Stimulated activated CD4-positive, alpha-beta T cell treated with anti-CD3 and anti-CD28 coated beads, Interleukin-1b, Interleukin-23, amount 100 ng/mL, for 48 hours (primary cell): ENCODE measurements around the gene GRAP2.

Experiments
- DNase-seq: peaks from one replicate; pipeline ENCODE4 v3.0.0-alpha.2; 2020

GRAP2 gene

GRCh38 chr22:39997421-39997820 is 96.5 kb downstream of the GRAP2 start:
- DNase-seq: no peak

DNA sequence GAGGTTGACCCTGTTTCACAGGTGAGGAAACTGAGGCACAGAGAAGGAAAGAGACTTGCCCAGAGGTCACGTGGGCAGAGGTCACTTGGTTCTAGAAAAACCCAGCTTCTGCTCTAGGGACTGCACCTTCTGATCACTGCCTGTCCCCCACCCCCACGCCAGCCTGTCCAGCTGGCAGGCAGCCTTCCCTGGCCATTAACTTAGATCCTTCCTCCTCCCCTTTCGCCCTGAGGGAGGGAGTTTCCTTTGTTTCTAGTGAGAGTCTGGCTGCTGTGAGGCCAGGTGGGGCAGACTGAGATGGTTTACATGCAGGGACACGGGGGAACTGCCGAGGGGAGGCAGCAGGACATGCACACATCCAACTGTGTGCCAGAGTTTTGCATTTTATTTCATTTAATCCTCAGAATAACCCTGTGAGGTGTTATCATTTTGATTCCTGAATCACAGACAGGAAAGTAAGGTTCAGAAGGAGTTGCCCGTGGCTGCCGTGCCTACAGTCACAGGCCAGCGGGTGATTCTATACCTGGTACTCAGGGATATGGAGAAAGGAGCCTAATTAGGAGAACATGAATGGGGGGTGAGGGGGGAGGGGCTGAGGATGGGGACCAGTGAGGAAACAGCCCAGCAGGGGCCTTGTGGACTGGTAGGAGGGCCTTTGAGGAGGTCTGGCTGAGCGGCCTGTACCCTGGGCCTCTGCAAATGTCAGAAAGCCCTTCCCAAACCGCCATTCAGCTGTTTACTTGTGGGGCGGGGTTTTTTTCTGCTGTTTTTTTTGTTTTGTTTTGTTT is 97.2 kb downstream of the GRAP2 start:
- DNase-seq: no peak

GRCh38 chr22:39999144-39999757 is 98.4 kb downstream of the GRAP2 start:
- no peak for DNase-seq

DNA sequence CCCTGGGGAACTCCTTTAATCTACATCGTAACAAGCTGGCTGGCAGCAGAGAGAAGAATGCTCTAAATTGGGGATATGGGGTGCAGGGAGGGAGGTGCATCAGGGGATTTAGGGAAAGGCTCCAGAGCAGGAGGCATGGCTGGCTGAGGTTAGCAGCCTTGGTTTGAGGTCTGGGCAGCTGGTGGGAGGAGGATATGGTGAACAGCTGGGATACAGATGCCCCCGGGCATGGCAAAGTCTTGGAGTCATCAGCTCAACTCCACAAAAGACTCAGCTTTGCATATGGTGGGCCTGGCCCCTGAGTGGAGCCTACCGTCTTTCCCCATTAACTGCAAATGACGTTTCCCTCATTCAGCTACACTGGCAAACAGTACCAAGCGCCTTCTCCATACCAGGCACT is 99.3 kb downstream of the GRAP2 start:
- DNase-seq: no peak

GRCh38 chr22:40001106-40001505 is 100.2 kb downstream of the GRAP2 start:
- no peak for DNase-seq

GRCh38 chr22:40001800-40002577 is 101.1 kb downstream of the GRAP2 start:
- DNase-seq: no peak

DNA sequence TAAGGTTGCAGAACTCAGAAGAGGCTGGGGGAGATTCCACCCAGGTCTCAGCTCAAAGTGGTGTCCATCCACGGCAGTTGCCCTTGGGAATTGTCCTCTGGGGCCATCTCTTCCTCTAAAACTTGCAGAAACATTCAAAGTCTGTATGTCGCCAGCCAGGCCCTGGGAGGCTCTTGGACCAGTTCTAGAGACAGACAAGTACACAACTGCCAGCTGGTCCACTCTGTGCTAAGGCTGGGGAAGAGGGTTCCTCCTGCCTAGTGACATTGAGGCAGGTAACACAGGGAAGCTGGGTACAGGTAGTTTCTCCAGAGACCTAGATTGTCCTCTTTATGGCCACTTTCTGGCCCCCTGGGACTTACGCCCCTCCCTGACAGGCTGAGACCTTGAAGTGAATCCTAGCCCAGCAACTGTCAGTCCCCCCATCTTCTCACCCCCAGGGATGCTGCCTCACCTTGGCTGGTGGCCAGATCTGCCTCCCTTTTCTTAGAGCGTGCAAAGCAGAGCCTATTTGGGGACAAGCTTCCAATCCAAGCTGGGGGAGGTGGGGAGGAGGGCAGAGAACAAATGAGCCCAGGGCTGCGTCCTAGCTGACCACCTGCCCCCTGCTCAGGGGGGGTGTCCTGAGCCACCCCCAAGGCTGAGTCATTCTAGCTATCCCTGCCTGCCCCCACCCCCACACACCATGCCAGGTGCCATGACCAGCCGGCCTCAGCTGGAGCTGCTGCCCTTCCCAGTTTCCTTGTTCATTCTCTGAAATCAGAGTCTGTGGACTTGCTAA is 102.2 kb downstream of the GRAP2 start:
- DNase-seq: no peak

GRCh38 chr22:40004836-40005235 is 104.0 kb downstream of the GRAP2 start:
- no peak for DNase-seq

GRCh38 chr22:40006641-40007040 is 105.8 kb downstream of the GRAP2 start:
- no peak for DNase-seq

- no peak for DNase-seq
Measured at GRCh38 chr22:40007853-40008710, 107.2 kb downstream of the GRAP2 start.

DNA sequence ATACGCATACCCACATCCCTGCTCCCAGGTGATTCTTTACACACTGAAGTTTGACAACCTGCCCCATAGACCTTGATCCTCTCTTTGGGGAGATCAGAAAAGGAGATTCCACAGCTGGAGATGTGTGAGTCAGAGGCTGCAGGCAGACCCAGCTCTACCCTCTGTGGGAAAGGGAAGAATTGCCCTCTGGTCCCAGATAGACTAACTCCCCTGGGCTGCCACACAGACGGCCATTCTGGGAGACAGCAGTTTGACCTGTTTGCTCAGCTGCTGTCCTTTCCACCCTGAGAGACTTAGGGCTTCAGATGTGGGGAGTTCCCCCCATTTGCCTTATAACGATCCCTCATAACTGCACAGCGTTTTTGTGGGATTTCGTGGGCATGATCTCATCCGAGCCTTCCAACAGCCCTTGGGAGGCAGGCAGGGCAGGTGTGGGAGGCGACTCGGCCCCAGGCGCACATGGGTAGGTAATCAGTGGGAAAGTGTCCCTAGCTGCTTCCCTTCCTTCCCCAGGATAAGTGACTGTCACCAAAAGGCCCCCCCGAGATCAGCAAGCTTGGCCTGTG is 107.9 kb downstream of the GRAP2 start:
- DNase-seq: no peak

- DNase-seq: no peak
Measured at GRCh38 chr22:40009292-40009774, 108.4 kb downstream of the GRAP2 start.

DNA sequence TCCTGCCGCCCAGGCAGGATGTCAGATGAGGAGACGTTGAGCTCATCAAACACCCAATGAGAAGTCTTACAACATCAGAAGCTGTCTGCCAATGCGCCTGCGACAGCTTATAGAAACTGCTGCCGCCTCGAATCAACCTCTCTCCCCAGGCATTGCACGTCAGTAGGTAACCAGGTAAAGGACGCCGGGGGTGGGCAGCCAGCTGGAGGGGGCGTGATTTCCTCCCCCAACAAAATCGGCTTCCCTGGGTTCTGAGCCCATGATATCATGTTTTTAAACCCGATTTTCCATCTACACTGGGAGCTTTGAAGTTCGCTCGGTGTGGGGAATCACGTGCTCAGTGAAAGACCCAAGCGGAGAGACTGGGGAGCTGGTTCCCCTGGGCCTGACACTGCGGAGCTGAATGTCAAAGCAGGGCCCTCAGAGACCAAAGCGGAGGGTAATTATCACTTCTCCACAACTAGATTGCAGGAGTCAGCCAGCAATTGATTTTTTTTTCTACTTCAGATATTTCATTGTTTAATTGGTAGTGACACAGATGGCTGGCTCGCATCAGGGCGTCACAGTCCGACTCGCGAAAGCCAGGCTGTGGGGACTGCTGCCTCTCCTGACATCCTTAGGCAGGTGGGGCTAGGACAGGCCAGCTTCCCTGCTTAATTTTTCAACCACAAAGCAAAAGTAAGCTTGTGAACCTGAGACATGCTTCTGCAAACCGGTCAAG is 109.2 kb downstream of the GRAP2 start:
- DNase-seq: peak; percentile 33

GRCh38 chr22:40010746-40011145 is 109.9 kb downstream of the GRAP2 start:
- DNase-seq: no peak

- DNase-seq: no peak
Measured at GRCh38 chr22:40014667-40015248, 113.9 kb downstream of the GRAP2 start.

DNA sequence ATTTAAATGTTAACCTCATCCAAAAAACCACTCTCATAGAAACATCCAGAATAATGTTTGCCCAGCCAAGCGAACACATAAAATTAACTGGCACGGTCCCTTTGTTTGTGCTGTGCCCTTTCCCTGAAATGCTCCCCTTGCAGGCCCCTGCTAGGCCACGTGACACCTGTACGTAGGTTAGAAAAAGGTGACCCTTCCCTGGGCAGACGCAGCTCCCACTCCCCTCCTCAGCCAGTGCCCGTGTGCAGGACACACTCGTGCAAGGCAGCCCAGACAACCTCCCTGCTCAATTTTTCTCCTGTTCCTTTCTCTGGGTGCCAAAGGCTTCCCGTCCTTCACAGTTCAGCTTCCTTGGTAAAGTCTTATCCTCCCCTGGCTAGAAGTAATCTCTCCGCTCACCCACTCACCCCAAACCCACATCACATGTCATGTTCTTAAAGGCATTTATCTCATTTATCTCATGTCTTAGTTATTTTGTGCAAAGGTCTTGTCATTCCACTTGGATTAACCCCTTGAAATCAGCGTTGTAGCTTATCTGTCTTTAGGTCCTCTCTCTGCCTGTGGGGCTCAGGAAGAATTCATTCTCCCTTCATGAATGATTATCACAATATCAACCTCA is 114.6 kb downstream of the GRAP2 start:
- no peak for DNase-seq

GRCh38 chr22:40018051-40018450 is 117.2 kb downstream of the GRAP2 start:
- no peak for DNase-seq

DNA sequence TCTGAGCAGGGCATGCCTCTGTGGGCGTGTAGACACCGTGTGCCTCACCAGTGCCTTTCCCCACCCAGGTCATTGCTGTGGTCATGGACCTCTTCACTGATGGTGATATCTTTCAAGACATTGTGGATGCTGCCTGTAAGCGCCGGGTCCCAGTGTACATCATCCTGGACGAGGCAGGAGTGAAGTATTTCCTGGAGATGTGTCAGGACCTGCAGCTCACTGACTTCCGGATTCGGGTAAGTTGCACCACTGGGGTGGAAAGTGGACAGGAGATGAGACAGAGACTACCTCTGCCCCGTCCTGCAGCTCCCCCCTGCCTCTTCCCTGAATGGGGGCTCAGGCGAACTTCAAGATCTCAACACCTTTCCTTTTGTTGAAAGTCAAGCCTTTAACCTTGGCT is 118.2 kb downstream of the GRAP2 start:
- no peak for DNase-seq

- DNase-seq: no peak
Measured at GRCh38 chr22:40020956-40021355, 120.1 kb downstream of the GRAP2 start.

DNA sequence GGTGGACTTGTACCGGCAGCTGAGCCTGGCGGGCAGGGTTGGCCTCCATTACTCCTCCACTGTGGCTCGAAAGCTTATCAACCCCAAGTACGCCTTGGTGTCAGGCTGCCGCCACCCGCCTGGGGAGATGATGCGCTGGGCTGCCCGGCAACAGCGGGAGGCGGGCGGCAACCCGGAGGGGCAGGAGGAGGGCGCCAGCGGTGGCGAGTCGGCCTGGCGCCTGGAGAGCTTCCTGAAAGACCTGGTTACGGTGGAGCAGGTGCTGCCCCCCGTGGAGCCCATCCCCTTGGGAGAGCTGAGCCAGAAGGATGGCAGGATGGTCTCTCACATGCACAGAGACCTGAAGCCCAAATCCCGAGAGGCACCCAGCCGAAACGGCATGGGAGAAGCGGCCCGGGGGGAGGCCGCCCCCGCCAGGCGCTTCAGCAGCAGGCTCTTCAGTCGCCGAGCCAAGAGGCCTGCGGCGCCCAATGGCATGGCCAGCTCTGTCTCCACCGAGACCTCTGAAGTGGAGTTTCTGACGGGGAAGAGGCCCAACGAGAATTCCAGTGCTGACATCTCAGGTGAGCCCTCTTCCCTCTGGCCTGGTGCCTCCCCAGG is 120.6 kb downstream of the GRAP2 start:
- DNase-seq: no peak
